MM.1S (cell line): ENCODE results near the gene HIC1.

Experiments used
- DNase-seq: peaks from one replicate; pipeline ENCODE4 v3.0.0-alpha.2; 2015
- H2AFZ ChIP-seq: fragments of 300-600 bp; sonication (generic); 2 replicates; pipeline ENCODE4 v1.6.0; 2016; ENCODE audit warnings: antibody characterized with exemption, low read length
- H3F3A ChIP-seq: fragments of 300-600 bp; sonication (generic); 2 replicates; pipeline ENCODE4 v1.6.1; 2016; ENCODE audit warnings: mild to moderate bottlenecking, antibody characterized with exemption, low read length, moderate library complexity, mixed read lengths; ENCODE audit not compliant: insufficient read depth
- H3K27ac ChIP-seq: fragments of 300-600 bp; sonication (generic); 2 replicates; pipeline ENCODE4 v1.5.1; 2016; ENCODE audit warnings: mild to moderate bottlenecking, low read length
- H3K27me3 ChIP-seq: fragments of 300-600 bp; sonication (generic); replicated peaks from 2 replicates; pipeline ENCODE4 v1.6.0; 2016; ENCODE audit warnings: low read length; ENCODE audit not compliant: insufficient read depth
- H3K36me3 ChIP-seq: fragments of 300-600 bp; sonication (generic); replicated peaks from 2 replicates; pipeline ENCODE4 v1.6.1; 2016; ENCODE audit warnings: mild to moderate bottlenecking, low read length, mixed read lengths; ENCODE audit not compliant: insufficient read depth
- H3K4me1 ChIP-seq: fragments of 300-600 bp; sonication (generic); 2 replicates; pipeline ENCODE4 v1.6.1; 2016; ENCODE audit warnings: low read length, mixed read lengths
- H3K4me2 ChIP-seq: fragments of 300-600 bp; sonication (generic); 2 replicates; pipeline ENCODE4 v1.6.0; 2016; ENCODE audit warnings: low read depth, low read length
- H3K4me3 ChIP-seq: fragments of 300-600 bp; sonication (generic); 2 replicates; pipeline ENCODE4 v1.5.1; 2016; ENCODE audit warnings: low read length, mixed read lengths
- H3K79me2 ChIP-seq: fragments of 300-600 bp; sonication (generic); 2 replicates; pipeline ENCODE4 v1.6.1; 2016; ENCODE audit warnings: mixed run types, low read length, mixed read lengths
- H3K9ac ChIP-seq: fragments of 300-600 bp; sonication (generic); 2 replicates; pipeline ENCODE4 v1.6.1; 2016; ENCODE audit warnings: low read length, mixed read lengths
- H3K9me2 ChIP-seq: fragments of 300-600 bp; sonication (generic); replicated peaks from 2 replicates; pipeline ENCODE4 v1.6.1; 2016; ENCODE audit warnings: mild to moderate bottlenecking, low read length, mixed read lengths; ENCODE audit not compliant: insufficient read depth
- H3K9me3 ChIP-seq: fragments of 300-600 bp; sonication (generic); replicated peaks from 2 replicates; pipeline ENCODE4 v1.6.1; 2016; ENCODE audit warnings: mild to moderate bottlenecking, low read length, mixed read lengths; ENCODE audit not compliant: insufficient read depth
- H4K20me1 ChIP-seq: fragments of 300-600 bp; sonication (generic); 2 replicates; pipeline ENCODE4 v1.6.1; 2016; ENCODE audit warnings: mild to moderate bottlenecking, low read length, moderate library complexity, mixed read lengths; ENCODE audit not compliant: insufficient read depth
- CTCF ChIP-seq: fragments of 300-600 bp; sonication (generic); IDR thresholded peaks from 2 replicates; pipeline ENCODE4 v1.5.1; 2016; ENCODE audit warnings: antibody characterized with exemption, low read length, mixed read lengths
- EZH2 ChIP-seq: fragments of 300-600 bp; sonication (generic); optimal IDR thresholded peaks from 2 replicates; pipeline ENCODE3; 2017; ENCODE audit warnings: low read depth, mild to moderate bottlenecking, antibody characterized with exemption, low read length, mixed read lengths
- EZH2phosphoT487 ChIP-seq: fragments of 300-600 bp; sonication (generic); IDR thresholded peaks from 2 replicates; pipeline ENCODE4 v1.6.1; 2018; ENCODE audit warnings: antibody characterized with exemption, low read length

The HIC1 gene

GRCh38 chr17:2033153-2033552 is 21.8 kb upstream of the HIC1 start:
- H3K27ac ChIP-seq: no peak overlapping the region

GRCh38 chr17:2034157-2034556 is 20.7 kb upstream of the HIC1 start:
- Histone ChIP-seq H3K9me2 (no peaks in the 10 kb centered on the region), H3K9ac (no peak overlapping the region), H3K27ac (no peak overlapping the region), H3K79me2 (peaks cover 22% of the 10 kb centered on the region), H3K9me3 (no peaks in the 10 kb centered on the region), H3K4me1 (0 out of 2 replicates have a peak, but pooled peaks cover 5% of the 10 kb centered on the region), H3F3A (no peaks in the 10 kb centered on the region), H4K20me1 (no peaks in the 10 kb centered on the region), H3K36me3 (no peaks in the 10 kb centered on the region), H2AFZ (no peak overlapping the region), H3K27me3 (peaks cover 4% of the 10 kb centered on the region), H3K4me2 (no peak overlapping the region), H3K4me3 (no peak overlapping the region)
- DNase-seq: no peak
- no peak for TF ChIP-seq EZH2phosphoT487
- no peak for TF ChIP-seq CTCF

More at GRCh38 chr17:2033153-2033552, 21.8 kb upstream of the HIC1 start:
- no peaks in the 10 kb centered on the region for H3K9me3 ChIP-seq
- no peaks in the 10 kb centered on the region for H4K20me1 ChIP-seq
- H3K36me3 ChIP-seq: no peaks in the 10 kb centered on the region
- H3F3A ChIP-seq: no peaks in the 10 kb centered on the region
- H3K4me2 ChIP-seq: no peak overlapping the region
- no peaks in the 10 kb centered on the region for H3K9me2 ChIP-seq
- no peak for TF ChIP-seq CTCF
- no peak for TF ChIP-seq EZH2
- no peak for TF ChIP-seq EZH2phosphoT487
- no peak overlapping the region for H3K9ac ChIP-seq
- H3K4me1 ChIP-seq: 0 out of 2 replicates have a peak, but pooled peaks cover 5% of the 10 kb centered on the region
- H3K79me2 ChIP-seq: peaks cover 22% of the 10 kb centered on the region
- DNase-seq: no peak
- H2AFZ ChIP-seq: no peak overlapping the region
- no peak overlapping the region for H3K4me3 ChIP-seq
- peaks cover 14% of the 10 kb centered on the region for H3K27me3 ChIP-seq

- Histone ChIP-seq H3K4me1 (0 out of 2 replicates have a peak, but pooled peaks cover 5% of the 10 kb centered on the region), H2AFZ (no peak overlapping the region), H3K27ac (no peak overlapping the region), H3F3A (no peaks in the 10 kb centered on the region), H3K9me2 (no peaks in the 10 kb centered on the region), H3K79me2 (peaks cover 22% of the 10 kb centered on the region), H3K4me2 (no peak overlapping the region), H3K27me3 (no peaks in the 10 kb centered on the region), H3K9me3 (no peaks in the 10 kb centered on the region), H3K9ac (no peak overlapping the region), H3K36me3 (no peaks in the 10 kb centered on the region), H3K4me3 (no peak overlapping the region), H4K20me1 (no peaks in the 10 kb centered on the region)
- no peak for TF ChIP-seq CTCF
- no peak for TF ChIP-seq EZH2phosphoT487
- TF ChIP-seq EZH2: no peak
- DNase-seq: no peak
Observed at GRCh38 chr17:2034806-2035540, 19.9 kb upstream of the HIC1 start.
